ENCODE measurements around the gene GRIN1.

The GRIN1 gene

DNA sequence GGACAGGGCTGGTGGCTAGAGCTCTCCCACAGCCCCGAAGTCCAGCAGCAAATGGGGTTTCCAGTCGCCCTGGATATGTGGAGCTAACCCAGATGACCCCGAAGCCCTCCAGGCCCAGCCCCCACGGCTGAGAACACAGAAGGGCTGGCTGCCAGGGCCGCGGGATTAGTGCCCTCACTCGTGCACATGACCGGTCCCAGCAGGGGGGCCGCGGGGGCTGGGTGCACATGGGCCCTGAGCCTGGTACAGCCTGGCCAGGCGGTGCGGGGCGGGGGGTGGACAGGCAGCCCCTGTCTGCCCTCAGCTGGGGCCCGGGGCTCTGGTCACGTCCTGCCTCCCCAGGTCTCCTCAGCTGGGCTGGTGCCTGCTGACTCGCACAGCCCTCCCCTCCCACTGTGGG lies 55.4 kb downstream of the GRIN1 start:
- Histone ChIP-seq H3K27ac (ENCODE audit: extremely low read depth, low read depth, low read length) (no peak overlapping the region), H3K4me3 (ENCODE audit: low read depth, low read length) (no peak overlapping the region), H3K4me1 (ENCODE audit: control insufficient read depth, insufficient read depth, low read length) (peaks cover 8% of the 10 kb centered on the region; the same call in 1 of the 2 replicates), H3K9me3 (ENCODE audit: control insufficient read depth, insufficient read depth, low read depth, low read length) (no peaks in the 10 kb centered on the region), H3K36me3 (ENCODE audit: control insufficient read depth in 2 of 2, insufficient read depth in 1 of 2, low read length in 2 of 2) (peaks cover 0 to 30% of the 10 kb centered on the region in 2 experiments; a peak in 1 of 3 replicates)
- ChIA-PET POLR2A (interaction anchor here (0.7 to 3.1 kb wide), 7 partner anchors 10 to 65 kb away, joined by 3 to 18 read pairs (median 4); partner anchors contain the start of gene TUBB4B), CTCF (interaction anchor here (0.6 to 1.9 kb wide), 7 partner anchors 12 to 42 kb away, joined by 3 to 10 read pairs (median 3); partner anchors contain the start of gene RNF224)
- peak; percentile 43 for TF ChIP-seq ZIC2 (tag by site-specific recombination; IDR thresholded peaks at IDR 0.05)
- TF ChIP-seq, protein P1, sequence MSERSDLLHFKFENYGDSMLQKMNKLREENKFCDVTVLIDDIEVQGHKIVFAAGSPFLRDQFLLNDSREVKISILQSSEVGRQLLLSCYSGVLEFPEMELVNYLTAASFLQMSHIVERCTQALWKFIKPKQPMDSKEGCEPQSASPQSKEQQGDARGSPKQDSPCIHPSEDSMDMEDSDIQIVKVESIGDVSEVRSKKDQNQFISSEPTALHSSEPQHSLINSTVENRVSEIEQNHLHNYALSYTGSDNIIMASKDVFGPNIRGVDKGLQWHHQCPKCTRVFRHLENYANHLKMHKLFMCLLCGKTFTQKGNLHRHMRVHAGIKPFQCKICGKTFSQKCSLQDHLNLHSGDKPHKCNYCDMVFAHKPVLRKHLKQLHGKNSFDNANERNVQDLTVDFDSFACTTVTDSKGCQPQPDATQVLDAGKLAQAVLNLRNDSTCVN (tag by site-specific recombination; optimal IDR thresholded peaks at IDR 0.05) = peak; percentile 17
- no peak for TF ChIP-seq ZNF248 (tag by site-specific recombination; IDR thresholded peaks at IDR 0.05)
- TF ChIP-seq BCL11B (tag by site-specific recombination; IDR thresholded peaks at IDR 0.05; ENCODE audit: low read depth) = peak; percentile 2; the same call in 1 of the 2 replicates
- peak; percentile 33 for TF ChIP-seq GLIS1 (tag by site-specific recombination; IDR thresholded peaks at IDR 0.05)

DNA sequence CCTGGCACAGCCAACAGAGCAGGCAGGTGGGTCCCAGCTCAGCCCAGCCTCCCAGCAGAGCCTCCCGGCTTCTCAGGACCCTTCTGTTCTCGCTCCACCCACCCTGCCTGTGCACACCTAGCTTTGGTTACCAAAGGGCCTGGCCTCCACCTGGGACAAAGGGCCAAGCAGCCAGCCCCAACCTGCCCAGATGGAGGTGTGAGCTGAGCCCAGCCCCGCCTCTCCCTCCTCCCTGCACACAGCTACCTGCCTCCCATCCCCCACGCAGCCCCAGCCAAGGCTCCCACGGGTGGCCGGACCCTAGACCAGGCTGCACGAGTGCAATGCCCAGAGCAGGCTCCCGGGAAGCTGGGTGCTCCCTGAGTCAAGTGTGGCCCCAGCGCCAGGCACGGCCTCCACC lies 56.0 kb downstream of the GRIN1 start:
- H3K27ac ChIP-seq (ENCODE audit: extremely low read depth, low read depth, low read length) = no peak overlapping the region
- CTCF ChIA-PET = interaction anchor here (0.6 to 1.9 kb wide), 10 partner anchors 12 to 166 kb away, joined by 3 to 10 read pairs (median 4); partner anchors contain the start of gene RNF224

More for the DNA sequence above, 56.0 kb downstream of the GRIN1 start:
- POLR2A ChIA-PET = interaction anchor here (0.6 to 3.1 kb wide), 9 partner anchors 15 to 65 kb away, joined by 3 to 18 read pairs (median 4); partner anchors contain the start of gene TUBB4B
- Histone ChIP-seq H3K4me1 (ENCODE audit: control insufficient read depth, insufficient read depth, low read length) (peaks cover 6% of the 10 kb centered on the region; the same call in 1 of the 2 replicates), H3K4me3 (ENCODE audit: low read depth, low read length) (no peak overlapping the region), H3K36me3 (ENCODE audit: control insufficient read depth in 2 of 2, insufficient read depth in 1 of 2, low read length in 2 of 2) (peaks cover 0 to 27% of the 10 kb centered on the region in 2 experiments; a peak in 1 of 3 replicates), H3K9me3 (ENCODE audit: control insufficient read depth, insufficient read depth, low read depth, low read length) (no peaks in the 10 kb centered on the region)
- peak; percentile 8; the same call in 1 of the 2 replicates for TF ChIP-seq GLIS2 (tag by site-specific recombination; IDR thresholded peaks at IDR 0.05)
- no peak for TF ChIP-seq SP7 (tag by site-specific recombination; IDR thresholded peaks at IDR 0.05)
- TF ChIP-seq, protein P2, sequence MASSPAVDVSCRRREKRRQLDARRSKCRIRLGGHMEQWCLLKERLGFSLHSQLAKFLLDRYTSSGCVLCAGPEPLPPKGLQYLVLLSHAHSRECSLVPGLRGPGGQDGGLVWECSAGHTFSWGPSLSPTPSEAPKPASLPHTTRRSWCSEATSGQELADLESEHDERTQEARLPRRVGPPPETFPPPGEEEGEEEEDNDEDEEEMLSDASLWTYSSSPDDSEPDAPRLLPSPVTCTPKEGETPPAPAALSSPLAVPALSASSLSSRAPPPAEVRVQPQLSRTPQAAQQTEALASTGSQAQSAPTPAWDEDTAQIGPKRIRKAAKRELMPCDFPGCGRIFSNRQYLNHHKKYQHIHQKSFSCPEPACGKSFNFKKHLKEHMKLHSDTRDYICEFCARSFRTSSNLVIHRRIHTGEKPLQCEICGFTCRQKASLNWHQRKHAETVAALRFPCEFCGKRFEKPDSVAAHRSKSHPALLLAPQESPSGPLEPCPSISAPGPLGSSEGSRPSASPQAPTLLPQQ (tag by site-specific recombination; IDR thresholded peaks at IDR 0.05) = peak; percentile 38; the same call in 1 of the 2 replicates
- TF ChIP-seq, protein P3, sequence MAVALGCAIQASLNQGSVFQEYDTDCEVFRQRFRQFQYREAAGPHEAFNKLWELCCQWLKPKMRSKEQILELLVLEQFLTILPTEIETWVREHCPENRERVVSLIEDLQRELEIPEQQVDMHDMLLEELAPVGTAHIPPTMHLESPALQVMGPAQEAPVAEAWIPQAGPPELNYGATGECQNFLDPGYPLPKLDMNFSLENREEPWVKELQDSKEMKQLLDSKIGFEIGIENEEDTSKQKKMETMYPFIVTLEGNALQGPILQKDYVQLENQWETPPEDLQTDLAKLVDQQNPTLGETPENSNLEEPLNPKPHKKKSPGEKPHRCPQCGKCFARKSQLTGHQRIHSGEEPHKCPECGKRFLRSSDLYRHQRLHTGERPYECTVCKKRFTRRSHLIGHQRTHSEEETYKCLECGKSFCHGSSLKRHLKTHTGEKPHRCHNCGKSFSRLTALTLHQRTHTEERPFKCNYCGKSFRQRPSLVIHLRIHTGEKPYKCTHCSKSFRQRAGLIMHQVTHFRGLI (tag by site-specific recombination; IDR thresholded peaks at IDR 0.05) = no peak
- TF ChIP-seq KLF8 (tag by site-specific recombination; IDR thresholded peaks at IDR 0.05) = peak; percentile 46; the same call in 1 of the 2 replicates
- TF ChIP-seq BCL11B (tag by site-specific recombination; IDR thresholded peaks at IDR 0.05; ENCODE audit: low read depth) = peak; percentile 14; the same call in 1 of the 2 replicates
- no peak for TF ChIP-seq ZNF24 (tag by site-specific recombination; IDR thresholded peaks at IDR 0.05)
- peak; percentile 32; the same call in 1 of the 2 replicates for TF ChIP-seq SP2 (tag by site-specific recombination; IDR thresholded peaks at IDR 0.05)
- TF ChIP-seq, protein P4, sequence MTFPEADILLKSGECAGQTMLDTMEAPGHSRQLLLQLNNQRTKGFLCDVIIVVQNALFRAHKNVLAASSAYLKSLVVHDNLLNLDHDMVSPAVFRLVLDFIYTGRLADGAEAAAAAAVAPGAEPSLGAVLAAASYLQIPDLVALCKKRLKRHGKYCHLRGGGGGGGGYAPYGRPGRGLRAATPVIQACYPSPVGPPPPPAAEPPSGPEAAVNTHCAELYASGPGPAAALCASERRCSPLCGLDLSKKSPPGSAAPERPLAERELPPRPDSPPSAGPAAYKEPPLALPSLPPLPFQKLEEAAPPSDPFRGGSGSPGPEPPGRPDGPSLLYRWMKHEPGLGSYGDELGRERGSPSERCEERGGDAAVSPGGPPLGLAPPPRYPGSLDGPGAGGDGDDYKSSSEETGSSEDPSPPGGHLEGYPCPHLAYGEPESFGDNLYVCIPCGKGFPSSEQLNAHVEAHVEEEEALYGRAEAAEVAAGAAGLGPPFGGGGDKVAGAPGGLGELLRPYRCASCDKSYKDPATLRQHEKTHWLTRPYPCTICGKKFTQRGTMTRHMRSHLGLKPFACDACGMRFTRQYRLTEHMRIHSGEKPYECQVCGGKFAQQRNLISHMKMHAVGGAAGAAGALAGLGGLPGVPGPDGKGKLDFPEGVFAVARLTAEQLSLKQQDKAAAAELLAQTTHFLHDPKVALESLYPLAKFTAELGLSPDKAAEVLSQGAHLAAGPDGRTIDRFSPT (tag by site-specific recombination; IDR thresholded peaks at IDR 0.05) = no peak; the same call in 1 of the 2 replicates

Data from HEK293 (cell line).